ENCODE data around the gene ANTXR1. TPM values are rescaled to one million over a fixed set of nuclear protein-coding genes. Genes with fewer than 3 reads are reported as not detected.

ANTXR1 gene
- total RNA-seq, 1 donor from 2014 or later = 81.2 TPM

DNA sequence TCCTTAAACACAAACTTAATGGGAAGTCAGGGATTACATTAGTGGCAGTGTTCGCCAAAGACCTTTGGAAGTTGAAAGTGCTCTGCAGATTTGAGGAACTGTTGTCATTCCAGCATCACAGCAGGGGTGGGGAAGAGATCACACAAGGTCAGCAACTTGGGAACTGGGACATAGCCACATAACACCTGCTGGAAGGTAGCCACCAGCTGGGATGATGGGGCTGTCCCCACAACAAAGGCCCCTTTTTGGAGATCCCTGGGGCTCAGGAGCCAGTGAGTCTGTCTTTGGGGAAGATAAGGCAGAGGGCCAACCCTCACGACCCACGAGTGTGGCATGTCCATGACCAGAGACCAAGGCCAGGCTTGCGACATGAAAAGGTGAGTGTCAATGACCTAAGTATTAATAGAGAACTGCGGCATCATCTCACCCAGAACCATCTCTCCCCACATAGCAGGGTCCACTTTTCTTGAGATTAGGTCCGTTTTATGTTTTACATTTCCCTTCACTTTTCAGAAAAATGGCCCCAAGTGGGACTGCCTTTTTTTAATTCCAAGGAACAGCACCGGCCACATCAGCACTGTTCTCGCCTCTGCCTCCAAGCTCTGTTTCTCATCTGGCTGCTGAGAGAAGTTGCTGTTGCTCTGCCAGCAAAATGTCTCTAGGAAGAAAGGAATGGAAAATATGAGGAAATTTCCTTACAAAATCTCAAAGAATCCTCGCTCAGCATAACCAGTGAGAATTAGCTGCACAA is 267.1 kb downstream of the ANTXR1 start:
- H3K27me3 ChIP-seq = no peaks in the 10 kb centered on the region
- DNase-seq = no peak
- ATAC-seq = no peak
- H3K36me3 ChIP-seq = no peaks in the 10 kb centered on the region
- H3K4me1 ChIP-seq = no peaks in the 10 kb centered on the region
- TF ChIP-seq, protein P1, sequence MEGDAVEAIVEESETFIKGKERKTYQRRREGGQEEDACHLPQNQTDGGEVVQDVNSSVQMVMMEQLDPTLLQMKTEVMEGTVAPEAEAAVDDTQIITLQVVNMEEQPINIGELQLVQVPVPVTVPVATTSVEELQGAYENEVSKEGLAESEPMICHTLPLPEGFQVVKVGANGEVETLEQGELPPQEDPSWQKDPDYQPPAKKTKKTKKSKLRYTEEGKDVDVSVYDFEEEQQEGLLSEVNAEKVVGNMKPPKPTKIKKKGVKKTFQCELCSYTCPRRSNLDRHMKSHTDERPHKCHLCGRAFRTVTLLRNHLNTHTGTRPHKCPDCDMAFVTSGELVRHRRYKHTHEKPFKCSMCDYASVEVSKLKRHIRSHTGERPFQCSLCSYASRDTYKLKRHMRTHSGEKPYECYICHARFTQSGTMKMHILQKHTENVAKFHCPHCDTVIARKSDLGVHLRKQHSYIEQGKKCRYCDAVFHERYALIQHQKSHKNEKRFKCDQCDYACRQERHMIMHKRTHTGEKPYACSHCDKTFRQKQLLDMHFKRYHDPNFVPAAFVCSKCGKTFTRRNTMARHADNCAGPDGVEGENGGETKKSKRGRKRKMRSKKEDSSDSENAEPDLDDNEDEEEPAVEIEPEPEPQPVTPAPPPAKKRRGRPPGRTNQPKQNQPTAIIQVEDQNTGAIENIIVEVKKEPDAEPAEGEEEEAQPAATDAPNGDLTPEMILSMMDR (IDR thresholded peaks at IDR 0.05) = no peak
- H3K27ac ChIP-seq = no peak overlapping the region
- no peak overlapping the region for H3K4me3 ChIP-seq
- no peaks in the 10 kb centered on the region for H3K9me3 ChIP-seq
- intact Hi-C loops (cut with DNase I) = no loop called here

DNA sequence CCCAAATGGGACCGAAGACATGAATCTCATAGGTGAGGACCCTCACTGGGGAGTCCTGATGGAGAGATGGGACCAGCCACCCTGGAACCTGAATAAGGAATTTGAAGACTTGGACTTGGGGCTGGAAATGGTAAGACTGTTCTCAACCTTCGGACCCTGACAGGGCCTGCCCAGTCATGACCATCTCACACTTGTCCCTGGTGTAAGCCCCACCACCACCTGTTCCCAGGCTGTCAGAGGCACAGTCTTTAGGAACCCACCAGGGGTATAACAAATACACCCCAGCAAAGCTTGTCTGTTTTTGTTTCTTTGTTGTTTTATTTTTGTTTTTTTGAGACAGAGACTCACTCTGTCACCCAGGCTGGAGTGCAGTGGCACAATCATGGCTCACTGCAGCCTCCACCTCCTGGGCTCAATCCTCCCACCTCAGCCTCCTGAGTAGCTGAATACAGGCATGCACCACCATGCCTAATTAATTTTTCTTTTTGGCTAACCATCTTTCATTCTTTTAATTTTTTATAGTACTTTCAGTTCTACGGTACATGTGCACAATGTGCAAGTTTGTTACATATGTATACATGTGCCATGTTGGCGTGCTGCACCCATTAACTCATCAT is 267.9 kb downstream of the ANTXR1 start:
- H3K9me3 ChIP-seq = no peaks in the 10 kb centered on the region
- no peaks in the 10 kb centered on the region for H3K27me3 ChIP-seq
- no peaks in the 10 kb centered on the region for H3K4me1 ChIP-seq
- no peak for DNase-seq
- no peaks in the 10 kb centered on the region for H3K36me3 ChIP-seq
- intact Hi-C loops (cut with DNase I) = no loop called here
- H3K4me3 ChIP-seq = no peak overlapping the region
- ATAC-seq = no peak
- no peak overlapping the region for H3K27ac ChIP-seq
- TF ChIP-seq, protein P1 (IDR thresholded peaks at IDR 0.05) = no peak

DNA sequence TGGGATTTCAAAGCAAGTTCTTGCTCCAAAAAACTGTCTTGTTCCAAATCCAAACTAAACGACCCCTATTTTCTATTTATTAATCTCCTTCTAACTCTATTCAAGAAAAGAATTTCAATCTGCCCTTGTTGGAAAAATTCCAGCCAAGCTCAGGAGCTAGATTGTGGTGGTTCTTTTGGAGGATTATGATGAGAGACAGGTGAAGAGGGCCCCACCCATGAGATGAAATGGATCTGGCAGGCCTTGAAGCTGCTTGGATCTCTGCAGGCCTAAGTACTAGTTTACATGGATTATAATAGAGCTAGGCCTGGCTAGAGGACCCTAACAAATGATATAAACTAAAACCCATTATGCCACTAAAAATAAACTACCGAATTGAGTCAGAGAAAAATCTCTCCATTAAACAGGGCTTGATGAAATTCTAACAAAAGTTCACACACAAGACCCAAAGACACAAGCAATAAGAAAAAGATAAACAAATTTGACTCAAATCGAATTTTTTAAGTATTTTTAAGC is 272.5 kb downstream of the ANTXR1 start:
- Histone ChIP-seq H3K27me3 (no peaks in the 10 kb centered on the region), H3K9me3 (no peaks in the 10 kb centered on the region), H3K4me3 (no peak overlapping the region), H3K4me1 (no peaks in the 10 kb centered on the region), H3K36me3 (no peaks in the 10 kb centered on the region), H3K27ac (no peak overlapping the region)
- intact Hi-C loops (cut with DNase I) = no loop called here
- ATAC-seq (no peak), DNase-seq (no peak)
- TF ChIP-seq, protein P1 (IDR thresholded peaks at IDR 0.05) = no peak

DNA sequence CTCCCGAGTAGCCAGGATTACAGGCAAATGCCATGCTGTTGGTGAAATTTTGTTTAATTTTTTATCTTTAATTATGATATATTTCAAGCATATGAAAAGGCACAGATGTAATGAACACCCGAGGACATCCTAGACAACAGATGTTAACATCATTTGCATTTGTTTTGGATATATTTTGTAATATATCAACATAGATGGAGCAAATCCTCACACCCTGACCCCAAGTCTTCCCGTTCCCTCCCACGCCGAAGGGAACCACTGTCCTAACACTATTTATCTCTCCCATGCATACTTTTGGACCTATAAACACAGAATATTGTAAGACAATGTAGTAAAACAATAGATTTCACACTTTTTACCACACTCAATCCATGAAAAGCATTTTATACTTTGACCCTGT is 274.6 kb downstream of the ANTXR1 start:
- H3K36me3 ChIP-seq = no peaks in the 10 kb centered on the region
- H3K4me1 ChIP-seq = no peaks in the 10 kb centered on the region
- H3K4me3 ChIP-seq = no peak overlapping the region
- H3K27me3 ChIP-seq = no peaks in the 10 kb centered on the region
- no peaks in the 10 kb centered on the region for H3K9me3 ChIP-seq
- intact Hi-C loops (cut with DNase I) = no loop called here
- no peak overlapping the region for H3K27ac ChIP-seq
- no peak for DNase-seq
- TF ChIP-seq, protein P1 (IDR thresholded peaks at IDR 0.05) = no peak
- ATAC-seq = no peak

DNA sequence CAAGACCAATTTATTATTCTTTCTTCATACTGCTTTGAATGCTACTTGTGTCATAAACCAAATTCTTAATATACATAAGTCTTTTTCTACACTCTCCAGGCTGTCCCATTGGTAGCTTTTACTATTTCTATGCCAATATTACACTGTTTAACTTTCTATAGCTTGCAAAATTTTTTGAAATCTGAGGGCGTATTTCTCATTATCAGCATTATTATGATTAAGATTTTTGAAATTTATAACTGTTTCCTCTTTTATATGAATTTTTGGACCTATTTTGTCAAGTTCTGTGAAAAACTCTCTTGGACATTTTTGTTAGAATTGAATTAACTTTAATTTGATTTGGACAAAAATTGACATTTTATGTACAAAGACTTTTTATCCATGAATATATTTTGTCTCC is 275.4 kb downstream of the ANTXR1 start:
- intact Hi-C loops (cut with DNase I) = no loop called here
- Histone ChIP-seq H3K27ac (no peak overlapping the region), H3K4me3 (no peak overlapping the region), H3K9me3 (no peaks in the 10 kb centered on the region), H3K4me1 (no peaks in the 10 kb centered on the region), H3K36me3 (no peaks in the 10 kb centered on the region), H3K27me3 (no peaks in the 10 kb centered on the region)
- ATAC-seq (no peak), DNase-seq (no peak)
- TF ChIP-seq, protein P1 (IDR thresholded peaks at IDR 0.05) = no peak
